H9 (cell line): ENCODE results near the gene ANP32E. TPM values are rescaled to one million over a fixed set of nuclear protein-coding genes. Genes with fewer than 3 reads are reported as not detected.

ENCODE experiments used
- DNase-seq: peaks from one replicate; pipeline ENCODE4 v3.0.0-alpha.2; 2017
- H2AFZ ChIP-seq: one replicate; pipeline ENCODE4 v1.6.1; 2013; ENCODE audit warnings: mild to moderate bottlenecking, low read length, control low read depth, moderate library complexity
- H2AK5ac ChIP-seq: 2 replicates; pipeline ENCODE4 v1.6.1; 2013; ENCODE audit warnings: low read length, control low read depth, mixed read lengths; ENCODE audit not compliant: insufficient read length
- H2BK120ac ChIP-seq: one replicate; pipeline ENCODE4 v1.6.1; 2013; ENCODE audit warnings: low read depth, mild to moderate bottlenecking, low read length, control low read depth, inconsistent platforms; ENCODE audit not compliant: poor library complexity, severe bottlenecking
- H2BK12ac ChIP-seq: 2 replicates; pipeline ENCODE4 v1.6.1; 2013; ENCODE audit warnings: low read length, control low read depth, mixed read lengths, low read depth; ENCODE audit not compliant: insufficient read length
- H2BK15ac ChIP-seq: 2 replicates; pipeline ENCODE4 v1.6.1; 2013; ENCODE audit warnings: low read depth, low read length, control low read depth
- H2BK20ac ChIP-seq: one replicate; pipeline ENCODE4 v1.6.1; 2013; ENCODE audit warnings: low read depth, mild to moderate bottlenecking, low read length, control low read depth, inconsistent platforms; ENCODE audit not compliant: poor library complexity, severe bottlenecking
- H2BK5ac ChIP-seq: 2 replicates; pipeline ENCODE4 v1.6.1; 2013; ENCODE audit warnings: low read length, control low read depth, mixed read lengths; ENCODE audit not compliant: insufficient read length
- H3K14ac ChIP-seq: 2 replicates; pipeline ENCODE4 v1.6.1; 2013; ENCODE audit warnings: low read length, control low read depth; ENCODE audit not compliant: insufficient read depth
- H3K18ac ChIP-seq: 2 replicates; pipeline ENCODE4 v1.6.1; 2013; ENCODE audit warnings: low read depth, mild to moderate bottlenecking, mixed read lengths, low read length, control low read depth; ENCODE audit not compliant: insufficient read length
- H3K23ac ChIP-seq: 2 replicates; pipeline ENCODE4 v1.6.1; 2013; ENCODE audit warnings: low read length, control low read depth, mixed read lengths, low read depth; ENCODE audit not compliant: insufficient read length
- H3K23me2 ChIP-seq: 2 replicates; pipeline ENCODE4 v1.6.1; 2013; ENCODE audit warnings: low read depth, mild to moderate bottlenecking, mixed read lengths, low read length, control low read depth; ENCODE audit not compliant: insufficient read length, poor library complexity, severe bottlenecking
- H3K27ac ChIP-seq: 2 replicates; pipeline ENCODE4 v1.5.1; 2013; ENCODE audit warnings: low read length, control low read depth, mixed read lengths, low read depth; ENCODE audit not compliant: insufficient read length
- H3K27me3 ChIP-seq: 2 replicates; pipeline ENCODE4 v1.6.1; 2013; ENCODE audit warnings: low read length, control low read depth, inconsistent platforms; ENCODE audit not compliant: insufficient read depth
- H3K4ac ChIP-seq: 2 replicates; pipeline ENCODE4 v1.6.1; 2013; ENCODE audit warnings: low read depth, mild to moderate bottlenecking, control low read depth, inconsistent platforms, low read length, moderate library complexity
- H3K4me1 ChIP-seq: 2 replicates; pipeline ENCODE4 v1.6.1; 2013; ENCODE audit warnings: low read length, control low read depth, inconsistent platforms; ENCODE audit not compliant: insufficient read depth
- H3K4me2 ChIP-seq: 2 replicates; pipeline ENCODE4 v1.6.1; 2013; ENCODE audit warnings: low read length, control low read depth, mixed read lengths; ENCODE audit not compliant: insufficient read length, insufficient read depth
- H3K56ac ChIP-seq: 2 replicates; pipeline ENCODE4 v1.6.1; 2013; ENCODE audit warnings: low read depth, mild to moderate bottlenecking, mixed read lengths, low read length, control low read depth; ENCODE audit not compliant: insufficient read length
- H3K79me1 ChIP-seq: 2 replicates; pipeline ENCODE4 v1.6.1; 2013; ENCODE audit warnings: low read depth, mild to moderate bottlenecking, moderate library complexity, low read length, control low read depth, inconsistent platforms; ENCODE audit not compliant: insufficient read depth, poor library complexity, severe bottlenecking
- H3K79me2 ChIP-seq: 2 replicates; pipeline ENCODE4 v1.6.1; 2013; ENCODE audit warnings: low read length, control low read depth, inconsistent platforms; ENCODE audit not compliant: insufficient read depth
- H3K9ac ChIP-seq: 2 replicates; pipeline ENCODE4 v1.6.1; 2013; ENCODE audit warnings: low read length, control low read depth, mixed read lengths; ENCODE audit not compliant: insufficient read length; ENCODE audit errors: extremely low read depth
- H3K9me3 ChIP-seq: one replicate; pipeline ENCODE4 v1.6.1; 2013; ENCODE audit warnings: low read depth, low read length, inconsistent platforms; ENCODE audit not compliant: control insufficient read depth
- H3T11ph ChIP-seq: one replicate; pipeline ENCODE4 v1.6.1; 2013; ENCODE audit warnings: mild to moderate bottlenecking, low read length, control low read depth, inconsistent platforms
- H4K20me1 ChIP-seq: one replicate; pipeline ENCODE4 v1.6.1; 2013; ENCODE audit not compliant: control insufficient read depth, insufficient read length, insufficient read depth
- H4K5ac ChIP-seq: 2 replicates; pipeline ENCODE4 v1.6.1; 2013; ENCODE audit warnings: low read depth, mild to moderate bottlenecking, mixed read lengths, low read length, control low read depth; ENCODE audit not compliant: insufficient read length
- H4K8ac ChIP-seq: replicated peaks from 2 replicates; pipeline ENCODE4 v1.6.1; 2013; ENCODE audit warnings: low read length, control low read depth, mixed read lengths, low read depth; ENCODE audit not compliant: insufficient read length
- H4K91ac ChIP-seq: 2 replicates; pipeline ENCODE4 v1.6.1; 2013; ENCODE audit warnings: low read depth, mild to moderate bottlenecking, moderate library complexity, mixed read lengths, low read length, control low read depth; ENCODE audit not compliant: insufficient read length
- H3K27ac Mint-ChIP-seq, 3 experiments: 2 replicates in 2 of 3; 3 replicates in 1 of 3; pipeline ENCODE4 v1.8.0; 2020 to 2021; ENCODE audit warnings: mixed read lengths in 3 of 3, mild to moderate bottlenecking in 1 of 3, moderate library complexity in 1 of 3
- H3K27me3 Mint-ChIP-seq: 2 replicates; pipeline ENCODE4 v1.8.0; 2021; ENCODE audit warnings: low read depth, mild to moderate bottlenecking, moderate library complexity, mixed read lengths
- H3K36me3 Mint-ChIP-seq, 3 experiments: 2 replicates in 2 of 3; 3 replicates in 1 of 3; pipeline ENCODE4 v1.8.0; 2020 to 2021; ENCODE audit warnings: low read depth in 3 of 3, mixed read lengths in 3 of 3; ENCODE audit not compliant: insufficient read depth in 1 of 3
- H3K4me1 Mint-ChIP-seq, 2 experiments: 2 replicates each; pipeline ENCODE4 v1.8.0; 2020; ENCODE audit warnings: mixed read lengths in 2 of 2
- H3K4me3 Mint-ChIP-seq, 2 experiments: 2 replicates in 1 of 2; 3 replicates in 1 of 2; pipeline ENCODE4 v1.8.0; 2020 to 2021; ENCODE audit warnings: mild to moderate bottlenecking in 2 of 2, mixed read lengths in 2 of 2, moderate library complexity in 1 of 2
- H3K9me3 Mint-ChIP-seq, 2 experiments: 2 replicates in 1 of 2; 3 replicates in 1 of 2; pipeline ENCODE4 v1.8.0; 2020; ENCODE audit warnings: mild to moderate bottlenecking in 2 of 2, mixed read lengths in 2 of 2, moderate library complexity in 1 of 2
- WGBS: extraction: QIAGEN DNeasy Blood & Tissue Kit; methylation state at CpG from one replicate; pipeline ENCODE4 v1.1.7; 2013; ENCODE audit warnings: missing lambda C conversion rate, low lambda C conversion rate, mixed read lengths; ENCODE audit not compliant: insufficient read length; ENCODE audit errors: extremely low coverage; 5-methylcytosine and 5-hydroxymethylcytosine counted together
- total RNA-seq: library from RNA; stranded (reverse); gene quantifications from 2 replicates; pipeline ENCODE4 v1.2.1, GENCODE V29; 2021
- TF ChIP-seq, protein P1 (sequence below): fragments of 200-600 bp; sonication (generic); conservative IDR thresholded peaks from 3 replicates; pipeline ENCODE4 v1.8.0; 2021; ENCODE audit warnings: antibody characterized with exemption, mild to moderate bottlenecking

ANP32E gene
- total RNA-seq, 1 experiment from 2014 or later, result 106 TPM

DNA sequence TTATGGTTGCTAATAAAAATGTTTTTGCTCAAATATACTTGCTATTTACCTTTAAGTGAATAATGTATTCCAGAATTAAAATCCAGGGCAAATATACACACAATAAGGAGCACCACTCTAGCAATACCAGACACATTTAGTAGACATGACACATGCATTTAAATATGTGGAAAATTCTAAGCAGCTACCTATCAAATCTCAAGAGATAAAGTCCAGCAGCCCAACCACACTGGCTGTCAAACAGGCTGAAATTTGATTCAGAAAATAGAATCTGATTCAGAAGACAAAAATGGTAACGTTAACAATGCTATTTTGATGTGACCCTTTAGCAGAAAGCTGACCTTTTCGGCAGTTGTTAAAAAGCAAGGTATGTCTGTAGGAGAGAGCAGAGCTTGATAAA lies 43.9 kb downstream of the ANP32E start:
- no CpG with 5 or more reads among the region's 2 CpGs for WGBS

More for the DNA sequence above, 43.9 kb downstream of the ANP32E start:
- H3K23ac ChIP-seq, result no peak overlapping the region
- H3K4me2 ChIP-seq, result no peak overlapping the region
- no peak overlapping the region for H2BK15ac ChIP-seq
- H3K14ac ChIP-seq, result no peak overlapping the region
- no peaks in the 10 kb centered on the region for H3K27me3 ChIP-seq
- H2BK12ac ChIP-seq, result no peak overlapping the region
- no peaks in the 10 kb centered on the region for H3K23me2 ChIP-seq
- H3K18ac ChIP-seq, result no peak overlapping the region
- TF ChIP-seq, protein P1, sequence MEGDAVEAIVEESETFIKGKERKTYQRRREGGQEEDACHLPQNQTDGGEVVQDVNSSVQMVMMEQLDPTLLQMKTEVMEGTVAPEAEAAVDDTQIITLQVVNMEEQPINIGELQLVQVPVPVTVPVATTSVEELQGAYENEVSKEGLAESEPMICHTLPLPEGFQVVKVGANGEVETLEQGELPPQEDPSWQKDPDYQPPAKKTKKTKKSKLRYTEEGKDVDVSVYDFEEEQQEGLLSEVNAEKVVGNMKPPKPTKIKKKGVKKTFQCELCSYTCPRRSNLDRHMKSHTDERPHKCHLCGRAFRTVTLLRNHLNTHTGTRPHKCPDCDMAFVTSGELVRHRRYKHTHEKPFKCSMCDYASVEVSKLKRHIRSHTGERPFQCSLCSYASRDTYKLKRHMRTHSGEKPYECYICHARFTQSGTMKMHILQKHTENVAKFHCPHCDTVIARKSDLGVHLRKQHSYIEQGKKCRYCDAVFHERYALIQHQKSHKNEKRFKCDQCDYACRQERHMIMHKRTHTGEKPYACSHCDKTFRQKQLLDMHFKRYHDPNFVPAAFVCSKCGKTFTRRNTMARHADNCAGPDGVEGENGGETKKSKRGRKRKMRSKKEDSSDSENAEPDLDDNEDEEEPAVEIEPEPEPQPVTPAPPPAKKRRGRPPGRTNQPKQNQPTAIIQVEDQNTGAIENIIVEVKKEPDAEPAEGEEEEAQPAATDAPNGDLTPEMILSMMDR, result no peak
- H3K27ac Mint-ChIP-seq, result no peak overlapping the region
- H3K27ac ChIP-seq, result no peak overlapping the region
- no peak overlapping the region for H2AK5ac ChIP-seq
- H3T11ph ChIP-seq, result no peak overlapping the region
- H3K79me2 ChIP-seq, result no peaks in the 10 kb centered on the region
- peaks cover 0 to 10% (median 2%) of the 10 kb centered on the region in 3 experiments; a peak in 4 of 7 replicates for H3K36me3 Mint-ChIP-seq
- DNase-seq, result no peak
- H3K4me3 Mint-ChIP-seq, result no peak overlapping the region
- H4K8ac ChIP-seq, result no peak overlapping the region
- H3K79me1 ChIP-seq, result no peaks in the 10 kb centered on the region
- no peaks in the 10 kb centered on the region for H4K20me1 ChIP-seq
- no peak overlapping the region for H4K5ac ChIP-seq
- peaks cover 12 to 14% of the 10 kb centered on the region in 2 experiments for H3K9me3 Mint-ChIP-seq
- no peaks in the 10 kb centered on the region for H3K9me3 ChIP-seq
- no peak overlapping the region for H2BK5ac ChIP-seq
- peaks cover 14 to 18% of the 10 kb centered on the region in 2 experiments for H3K4me1 Mint-ChIP-seq
- no peak overlapping the region for H3K9ac ChIP-seq
- no peak overlapping the region for H3K56ac ChIP-seq
- no peak overlapping the region for H2BK20ac ChIP-seq
- no peaks in the 10 kb centered on the region; the same call in 1 of the 2 replicates for H3K4me1 ChIP-seq
- H2BK120ac ChIP-seq, result no peak overlapping the region
- no peak overlapping the region for H4K91ac ChIP-seq
- H3K4ac ChIP-seq, result no peak overlapping the region
- H3K27me3 Mint-ChIP-seq, result no peaks in the 10 kb centered on the region
- no peak overlapping the region for H2AFZ ChIP-seq
